ENCODE data around the gene LORICRIN.

LORICRIN gene

DNA sequence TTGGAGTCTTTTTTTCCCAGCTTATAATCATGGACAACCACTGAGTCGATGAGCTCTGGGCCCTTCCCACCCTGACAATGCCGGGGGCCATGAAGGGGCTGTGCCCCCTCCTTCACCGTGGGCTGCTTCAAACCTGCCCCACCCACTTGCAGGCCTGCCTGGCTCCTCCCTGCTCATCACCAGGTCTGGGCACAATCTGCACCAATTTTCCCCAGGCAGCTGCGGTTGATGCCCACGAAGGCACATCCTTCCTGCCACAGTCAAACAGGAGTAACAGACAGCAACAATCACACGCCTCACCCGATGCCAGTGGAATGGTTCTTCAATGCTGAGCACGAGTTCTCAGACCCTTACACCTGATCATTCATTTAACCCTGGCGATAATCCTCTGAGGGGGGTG lies 34.4 kb downstream of the LORICRIN start:
- Histone ChIP-seq H3K9ac (ENCODE audit: low read depth in 1 of 2, low read length in 2 of 2) (no peak overlapping the region), H3K4me3 (ENCODE audit: low read length in 2 of 2) (no peak overlapping the region), H3K27ac (ENCODE audit: low read depth in 2 of 2, low read length in 2 of 2) (no peak overlapping the region), H3K4me1 (ENCODE audit: control insufficient read depth in 2 of 2, insufficient read depth in 2 of 2, low read length in 2 of 2) (no peaks in the 10 kb centered on the region), H3K9me3 (ENCODE audit: control insufficient read depth in 2 of 2, low read length in 2 of 2) (no peaks in the 10 kb centered on the region), H3K36me3 (ENCODE audit: control insufficient read depth in 2 of 2, insufficient read depth in 2 of 2, low read length in 2 of 2) (no peaks in the 10 kb centered on the region), H3K27me3 (ENCODE audit: control insufficient read depth in 2 of 2, insufficient read depth in 2 of 2, low read length in 2 of 2) (peaks cover 0 to 2% of the 10 kb centered on the region in 2 donors)

DNA sequence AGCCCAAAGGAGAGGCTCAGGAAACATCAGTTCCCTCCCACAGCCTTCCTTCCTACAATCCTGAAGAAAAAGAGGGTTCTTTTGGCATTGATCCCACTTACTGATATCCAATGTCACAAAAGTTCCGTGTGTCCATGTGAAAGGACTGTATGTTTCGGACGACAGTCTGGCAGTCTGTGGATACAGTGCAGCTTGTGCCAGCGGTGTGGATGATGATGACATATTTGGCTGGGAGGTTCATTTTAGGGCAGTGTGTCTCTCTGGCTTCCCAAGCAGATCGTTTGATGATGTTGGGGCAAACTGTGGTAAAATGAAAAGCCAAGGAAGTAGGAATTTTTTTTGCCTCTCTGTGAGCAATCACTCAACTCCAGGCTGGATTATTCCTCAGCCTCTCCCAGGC lies 42.8 kb downstream of the LORICRIN start:
- no peak overlapping the region for H3K27ac ChIP-seq (ENCODE audit: low read depth in 2 of 2, low read length in 2 of 2)

GRCh38 chr1:153305682-153306081 lies 46.2 kb downstream of the LORICRIN start:
- Histone ChIP-seq H3K27ac (ENCODE audit: low read depth in 2 of 2, low read length in 2 of 2) (no peak overlapping the region), H3K9me3 (ENCODE audit: control insufficient read depth in 2 of 2, low read length in 2 of 2) (no peaks in the 10 kb centered on the region), H3K4me3 (ENCODE audit: low read length in 2 of 2) (no peak overlapping the region), H3K36me3 (ENCODE audit: control insufficient read depth in 2 of 2, insufficient read depth in 2 of 2, low read length in 2 of 2) (no peaks in the 10 kb centered on the region), H3K9ac (ENCODE audit: low read depth in 1 of 2, low read length in 2 of 2) (no peak overlapping the region), H3K4me1 (ENCODE audit: control insufficient read depth in 2 of 2, insufficient read depth in 2 of 2, low read length in 2 of 2) (no peaks in the 10 kb centered on the region), H3K27me3 (ENCODE audit: control insufficient read depth in 2 of 2, insufficient read depth in 2 of 2, low read length in 2 of 2) (no peaks in the 10 kb centered on the region)

More for the DNA sequence above, 42.8 kb downstream of the LORICRIN start:
- no peaks in the 10 kb centered on the region for H3K36me3 ChIP-seq (ENCODE audit: control insufficient read depth in 2 of 2, insufficient read depth in 2 of 2, low read length in 2 of 2)
- H3K9ac ChIP-seq (ENCODE audit: low read depth in 1 of 2, low read length in 2 of 2): no peak overlapping the region
- H3K4me1 ChIP-seq (ENCODE audit: control insufficient read depth in 2 of 2, insufficient read depth in 2 of 2, low read length in 2 of 2): no peaks in the 10 kb centered on the region
- no peak overlapping the region for H3K4me3 ChIP-seq (ENCODE audit: low read length in 2 of 2)
- no peaks in the 10 kb centered on the region for H3K9me3 ChIP-seq (ENCODE audit: control insufficient read depth in 2 of 2, low read length in 2 of 2)
- H3K27me3 ChIP-seq (ENCODE audit: control insufficient read depth in 2 of 2, insufficient read depth in 2 of 2, low read length in 2 of 2): no peaks in the 10 kb centered on the region

DNA sequence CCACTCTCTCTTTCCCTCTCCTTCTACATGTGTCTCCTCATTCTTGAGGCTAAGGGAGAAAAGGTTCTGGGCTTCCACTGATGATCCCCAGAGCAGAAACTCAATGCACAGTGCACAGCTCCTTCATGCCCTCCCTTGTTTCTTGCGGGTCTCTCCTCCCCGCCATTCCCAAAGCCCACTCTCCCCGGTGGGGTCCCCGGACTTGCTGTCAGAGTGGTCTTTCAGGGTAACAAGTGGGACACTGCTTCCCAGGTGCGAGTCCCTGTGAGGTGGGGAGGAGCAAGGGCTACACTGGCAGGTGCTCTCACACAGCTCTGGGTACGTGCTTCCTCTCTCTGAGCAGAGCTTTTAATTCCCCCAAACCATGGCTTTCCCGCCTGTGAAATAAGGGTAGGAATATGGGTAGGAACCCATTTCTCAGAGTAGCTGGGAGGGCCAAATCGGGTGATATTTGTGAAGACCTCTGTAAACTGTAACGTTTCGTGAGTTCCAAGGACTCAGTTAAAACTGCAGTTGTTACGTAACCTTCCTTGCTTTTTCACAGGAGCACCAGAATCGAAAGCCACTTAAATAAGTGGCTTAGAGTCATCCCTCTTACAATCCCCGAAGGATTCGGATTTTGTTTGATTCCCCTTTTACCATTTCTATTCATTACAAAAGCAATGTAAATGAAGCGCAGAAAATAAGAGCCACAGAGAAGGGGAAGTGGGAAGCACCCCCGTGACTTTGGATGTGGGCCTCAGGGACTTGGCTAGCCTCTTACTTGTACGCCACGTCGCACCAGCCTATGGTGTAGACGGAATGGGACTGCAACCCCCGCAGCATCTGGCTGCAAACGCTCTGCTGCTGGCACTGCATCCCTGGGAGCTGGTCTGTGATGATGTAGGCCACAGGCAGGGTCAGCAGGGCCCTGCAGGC lies 47.1 kb downstream of the LORICRIN start:
- no peak overlapping the region for H3K27ac ChIP-seq (ENCODE audit: low read depth in 2 of 2, low read length in 2 of 2)
- H3K4me3 ChIP-seq (ENCODE audit: low read length in 2 of 2): no peak overlapping the region
- no peaks in the 10 kb centered on the region for H3K36me3 ChIP-seq (ENCODE audit: control insufficient read depth in 2 of 2, insufficient read depth in 2 of 2, low read length in 2 of 2)
- no peak overlapping the region for H3K9ac ChIP-seq (ENCODE audit: low read depth in 1 of 2, low read length in 2 of 2)
- no peaks in the 10 kb centered on the region for H3K9me3 ChIP-seq (ENCODE audit: control insufficient read depth in 2 of 2, low read length in 2 of 2)
- H3K27me3 ChIP-seq (ENCODE audit: control insufficient read depth in 2 of 2, insufficient read depth in 2 of 2, low read length in 2 of 2): no peaks in the 10 kb centered on the region
- H3K4me1 ChIP-seq (ENCODE audit: control insufficient read depth in 2 of 2, insufficient read depth in 2 of 2, low read length in 2 of 2): no peaks in the 10 kb centered on the region

GRCh38 chr1:153307221-153307600 lies 47.7 kb downstream of the LORICRIN start:
- no peak overlapping the region for H3K9ac ChIP-seq (ENCODE audit: low read depth in 1 of 2, low read length in 2 of 2)
- H3K27me3 ChIP-seq (ENCODE audit: control insufficient read depth in 2 of 2, insufficient read depth in 2 of 2, low read length in 2 of 2): no peaks in the 10 kb centered on the region
- no peak overlapping the region for H3K27ac ChIP-seq (ENCODE audit: low read depth in 2 of 2, low read length in 2 of 2)
- no peaks in the 10 kb centered on the region for H3K4me1 ChIP-seq (ENCODE audit: control insufficient read depth in 2 of 2, insufficient read depth in 2 of 2, low read length in 2 of 2)
- no peak overlapping the region for H3K4me3 ChIP-seq (ENCODE audit: low read length in 2 of 2)
- no peaks in the 10 kb centered on the region for H3K36me3 ChIP-seq (ENCODE audit: control insufficient read depth in 2 of 2, insufficient read depth in 2 of 2, low read length in 2 of 2)
- H3K9me3 ChIP-seq (ENCODE audit: control insufficient read depth in 2 of 2, low read length in 2 of 2): no peaks in the 10 kb centered on the region

DNA sequence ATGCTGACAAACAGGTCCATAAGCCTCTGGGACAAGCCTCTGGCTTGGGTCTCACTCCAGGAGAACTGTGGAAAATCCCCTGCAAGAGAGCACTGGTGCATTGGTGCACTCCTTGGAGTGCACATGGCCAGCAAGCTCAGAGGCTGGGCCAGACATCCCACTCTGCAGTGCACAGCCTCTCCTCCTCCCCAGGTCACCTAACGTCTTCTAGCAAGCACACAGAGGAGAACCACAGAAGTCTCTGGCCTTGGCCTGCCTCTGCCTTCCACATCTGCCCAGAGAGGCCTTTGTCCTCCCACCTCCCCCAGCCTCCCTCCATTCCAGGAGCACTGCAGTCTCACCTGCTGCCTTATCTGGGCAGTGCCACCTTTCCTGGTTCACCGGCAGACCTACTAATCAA lies 49.1 kb downstream of the LORICRIN start:
- Histone ChIP-seq H3K36me3 (ENCODE audit: control insufficient read depth in 2 of 2, insufficient read depth in 2 of 2, low read length in 2 of 2) (no peaks in the 10 kb centered on the region), H3K9me3 (ENCODE audit: control insufficient read depth in 2 of 2, low read length in 2 of 2) (no peaks in the 10 kb centered on the region)

DNA sequence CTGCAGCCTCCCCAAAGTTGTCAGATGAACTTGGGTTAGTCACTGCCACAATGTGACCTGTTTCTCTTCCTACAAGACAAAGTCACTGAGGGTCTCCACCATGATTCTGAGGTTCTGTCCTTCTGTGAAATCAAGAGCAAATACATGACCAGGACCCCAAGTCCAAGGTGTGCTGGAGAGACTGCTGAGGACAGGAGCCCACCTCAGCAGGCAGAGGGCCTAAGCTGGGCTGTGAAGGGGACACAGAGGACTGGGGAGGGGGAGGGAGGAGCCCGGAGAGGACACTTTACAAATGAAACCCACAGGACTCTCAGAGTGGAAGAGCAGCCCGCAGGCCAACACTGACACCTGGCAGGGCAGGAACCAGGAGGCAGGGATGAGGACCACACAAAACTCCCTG lies 50.0 kb downstream of the LORICRIN start:
- Histone ChIP-seq H3K27me3 (ENCODE audit: control insufficient read depth in 2 of 2, insufficient read depth in 2 of 2, low read length in 2 of 2) (no peaks in the 10 kb centered on the region), H3K36me3 (ENCODE audit: control insufficient read depth in 2 of 2, insufficient read depth in 2 of 2, low read length in 2 of 2) (no peaks in the 10 kb centered on the region), H3K27ac (ENCODE audit: low read depth in 2 of 2, low read length in 2 of 2) (no peak overlapping the region), H3K9ac (ENCODE audit: low read depth in 1 of 2, low read length in 2 of 2) (no peak overlapping the region), H3K9me3 (ENCODE audit: control insufficient read depth in 2 of 2, low read length in 2 of 2) (no peaks in the 10 kb centered on the region), H3K4me1 (ENCODE audit: control insufficient read depth in 2 of 2, insufficient read depth in 2 of 2, low read length in 2 of 2) (no peaks in the 10 kb centered on the region), H3K4me3 (ENCODE audit: low read length in 2 of 2) (no peak overlapping the region)

More for the DNA sequence above, 49.1 kb downstream of the LORICRIN start:
- Histone ChIP-seq H3K9ac (ENCODE audit: low read depth in 1 of 2, low read length in 2 of 2) (no peak overlapping the region), H3K4me1 (ENCODE audit: control insufficient read depth in 2 of 2, insufficient read depth in 2 of 2, low read length in 2 of 2) (no peaks in the 10 kb centered on the region), H3K4me3 (ENCODE audit: low read length in 2 of 2) (no peak overlapping the region), H3K27ac (ENCODE audit: low read depth in 2 of 2, low read length in 2 of 2) (no peak overlapping the region), H3K27me3 (ENCODE audit: control insufficient read depth in 2 of 2, insufficient read depth in 2 of 2, low read length in 2 of 2) (no peaks in the 10 kb centered on the region)

DNA sequence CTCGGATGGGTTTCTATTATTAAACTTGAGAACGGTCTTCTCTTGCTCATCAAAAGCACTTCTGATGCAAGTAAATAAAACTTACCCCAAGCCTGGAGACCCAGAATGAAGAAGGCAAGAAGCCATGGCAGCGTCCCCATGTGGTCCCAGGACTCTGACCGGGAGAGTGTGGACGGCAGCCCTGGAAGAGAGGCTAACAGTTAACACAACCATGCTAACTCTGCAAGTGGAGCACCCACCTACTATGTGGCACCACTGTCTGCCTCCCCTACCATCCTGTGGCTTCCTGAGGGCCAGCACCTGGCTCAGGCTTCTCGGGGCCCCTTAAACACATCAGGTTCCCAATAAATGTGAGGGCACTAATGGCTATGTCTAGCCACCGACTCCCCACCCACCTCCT lies 51.0 kb downstream of the LORICRIN start:
- Histone ChIP-seq H3K36me3 (ENCODE audit: control insufficient read depth in 2 of 2, insufficient read depth in 2 of 2, low read length in 2 of 2) (no peaks in the 10 kb centered on the region), H3K9me3 (ENCODE audit: control insufficient read depth in 2 of 2, low read length in 2 of 2) (no peaks in the 10 kb centered on the region), H3K27ac (ENCODE audit: low read depth in 2 of 2, low read length in 2 of 2) (no peak overlapping the region), H3K27me3 (ENCODE audit: control insufficient read depth in 2 of 2, insufficient read depth in 2 of 2, low read length in 2 of 2) (no peaks in the 10 kb centered on the region), H3K4me3 (ENCODE audit: low read length in 2 of 2) (no peak overlapping the region), H3K4me1 (ENCODE audit: control insufficient read depth in 2 of 2, insufficient read depth in 2 of 2, low read length in 2 of 2) (no peaks in the 10 kb centered on the region), H3K9ac (ENCODE audit: low read depth in 1 of 2, low read length in 2 of 2) (no peak overlapping the region)

All from mucosa of rectum (tissue), 2 donors.